Measurements from ENCODE around the gene LTO1.

DNA sequence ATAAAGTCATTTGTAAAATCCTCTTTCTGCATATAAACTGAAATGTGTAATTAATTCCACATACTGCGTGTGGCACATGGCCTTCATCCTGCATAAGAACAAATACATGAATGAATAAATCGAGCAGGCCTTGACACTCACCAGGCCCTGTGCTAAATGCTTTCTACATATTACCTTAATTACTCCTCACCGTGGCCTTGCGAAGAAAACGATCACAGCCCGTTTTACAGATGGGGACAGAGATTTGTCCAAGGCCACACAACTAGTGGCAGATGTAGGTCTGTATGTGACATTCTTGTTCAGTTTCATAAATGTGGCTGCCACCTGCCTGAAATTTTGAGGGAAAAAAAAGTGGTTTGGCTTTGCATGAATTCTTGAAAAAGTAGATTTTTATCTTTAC, 40.0 kb downstream of the LTO1 start:
- TF ChIP-seq POLR2A (IDR thresholded peaks at IDR 0.05; ENCODE audit: low read length) (no peak), GATA1 (IDR thresholded peaks at IDR 0.05; ENCODE audit: low read depth, low read length) (no peak)

All from erythroblast (primary cell).